Hepatocyte (in vitro differentiated cells): ENCODE data around the gene GPR142. TPM values are rescaled to one million over a fixed set of nuclear protein-coding genes. Genes with fewer than 3 reads are reported as not detected.

Experiments
- DNase-seq: peaks from one replicate; pipeline ENCODE4 v3.0.0-alpha.2; 2016; ENCODE audit warnings: low spot score
- H2AFZ ChIP-seq: fragments of 200-600 bp; sonication (generic); 2 replicates; pipeline ENCODE4 v1.6.0; 2016; ENCODE audit warnings: antibody characterized with exemption, mild to moderate bottlenecking
- H3K27ac ChIP-seq: fragments of 200-600 bp; sonication (generic); 2 replicates; pipeline ENCODE4 v1.5.1; 2016; ENCODE audit warnings: mild to moderate bottlenecking
- H3K27me3 ChIP-seq: fragments of 200-600 bp; sonication (generic); 2 replicates; pipeline ENCODE4 v1.6.1; 2016
- H3K36me3 ChIP-seq: fragments of 200-600 bp; sonication (generic); replicated peaks from 2 replicates; pipeline ENCODE4 v1.5.1; 2016; ENCODE audit warnings: low read depth; ENCODE audit not compliant: insufficient read depth
- H3K4me1 ChIP-seq: fragments of 200-600 bp; sonication (generic); 2 replicates; pipeline ENCODE4 v1.5.1; 2016; ENCODE audit warnings: mild to moderate bottlenecking, moderate library complexity; ENCODE audit not compliant: insufficient read depth
- H3K4me2 ChIP-seq: fragments of 200-600 bp; sonication (generic); 2 replicates; pipeline ENCODE4 v1.6.0; 2016
- H3K4me3 ChIP-seq: fragments of 200-600 bp; sonication (generic); 2 replicates; pipeline ENCODE4 v1.5.1; 2016; ENCODE audit warnings: mild to moderate bottlenecking
- H3K79me2 ChIP-seq: fragments of 200-600 bp; sonication (generic); 2 replicates; pipeline ENCODE4 v1.6.0; 2017; ENCODE audit warnings: mild to moderate bottlenecking
- H3K9me2 ChIP-seq: fragments of 200-600 bp; sonication (generic); replicated peaks from 2 replicates; pipeline ENCODE4 v1.6.0; 2017; ENCODE audit warnings: mild to moderate bottlenecking; ENCODE audit not compliant: insufficient read depth
- H3K9me3 ChIP-seq: fragments of 200-600 bp; sonication (generic); 2 replicates; pipeline ENCODE4 v1.5.1; 2016; ENCODE audit warnings: low read depth, mild to moderate bottlenecking
- H4K20me1 ChIP-seq: fragments of 200-600 bp; sonication (generic); 2 replicates; pipeline ENCODE4 v1.6.0; 2016; ENCODE audit warnings: mild to moderate bottlenecking; ENCODE audit not compliant: insufficient read depth, poor library complexity, severe bottlenecking
- EZH2 ChIP-seq: fragments of 200-600 bp; sonication (generic); IDR thresholded peaks from 2 replicates; pipeline ENCODE4 v1.6.1; 2016; ENCODE audit warnings: antibody characterized with exemption, mild to moderate bottlenecking, borderline replicate concordance
- EZH2phosphoT487 ChIP-seq: fragments of 200-600 bp; sonication (generic); IDR thresholded peaks from one replicate; pipeline ENCODE4 v1.6.1; 2018; ENCODE audit warnings: antibody characterized with exemption, mild to moderate bottlenecking, low read depth, moderate library complexity; ENCODE audit not compliant: unreplicated experiment, severe bottlenecking
- WGBS: methylation state at CpG from one replicate; pipeline ENCODE4 v1.1.6; 2016; ENCODE audit warnings: low lambda C conversion rate; ENCODE audit errors: missing lambda C conversion rate; 5-methylcytosine and 5-hydroxymethylcytosine counted together
- polyA plus RNA-seq: library from polyadenylated mRNA; unstranded; fragments of >200 nt; fragmentation: Nextera tagmentation; extraction: Ambion mirVana; gene quantifications from 2 replicates; pipeline ENCODE4 v1.2.1, GENCODE V29; 2016
- total RNA-seq: library from RNA; depleted of rRNA; stranded (reverse); fragments of >200 nt; gene quantifications from 2 replicates; pipeline ENCODE4 v1.2.3, GENCODE V29; 2014
- TF ChIP-seq, protein P1 (sequence below): fragments of 200-600 bp; sonication (generic); IDR thresholded peaks from 2 replicates; pipeline ENCODE4 v1.5.1; 2016; ENCODE audit warnings: antibody characterized with exemption, mild to moderate bottlenecking; ENCODE audit not compliant: poor library complexity

The GPR142 gene
- total and polyA plus RNA-seq, 2 experiments from 2014 or later, result not detected

DNA sequence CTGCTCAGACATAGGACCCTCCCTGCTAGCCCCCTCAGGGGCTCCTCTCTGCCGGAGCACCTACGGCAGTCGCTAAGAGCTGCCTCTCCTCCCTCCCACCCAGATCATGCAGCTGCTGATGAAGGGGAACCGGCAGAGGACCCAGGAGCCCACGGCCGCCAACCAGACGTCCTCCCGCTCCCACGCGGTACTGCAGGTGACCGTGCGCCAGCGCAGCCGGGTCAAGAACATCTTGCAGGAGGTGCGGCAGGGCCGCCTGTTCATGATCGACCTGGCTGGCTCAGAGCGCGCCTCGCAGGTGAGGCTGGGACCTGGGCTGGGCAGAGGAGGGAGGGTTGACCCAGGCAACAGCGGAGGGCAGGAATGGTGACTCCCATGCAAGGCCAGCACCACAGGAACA, 22.6 kb upstream of the GPR142 start:
- Histone ChIP-seq H3K9me2 (no peaks in the 10 kb centered on the region), H3K27ac (no peak overlapping the region), H2AFZ (no peak overlapping the region), H3K27me3 (peaks cover 7% of the 10 kb centered on the region), H3K4me2 (no peak overlapping the region), H3K4me3 (no peak overlapping the region), H3K9me3 (no peaks in the 10 kb centered on the region), H4K20me1 (no peaks in the 10 kb centered on the region), H3K4me1 (no peaks in the 10 kb centered on the region), H3K36me3 (no peaks in the 10 kb centered on the region), H3K79me2 (no peaks in the 10 kb centered on the region)
- TF ChIP-seq EZH2phosphoT487 (no peak), EZH2 (no peak)
- TF ChIP-seq, protein P1, sequence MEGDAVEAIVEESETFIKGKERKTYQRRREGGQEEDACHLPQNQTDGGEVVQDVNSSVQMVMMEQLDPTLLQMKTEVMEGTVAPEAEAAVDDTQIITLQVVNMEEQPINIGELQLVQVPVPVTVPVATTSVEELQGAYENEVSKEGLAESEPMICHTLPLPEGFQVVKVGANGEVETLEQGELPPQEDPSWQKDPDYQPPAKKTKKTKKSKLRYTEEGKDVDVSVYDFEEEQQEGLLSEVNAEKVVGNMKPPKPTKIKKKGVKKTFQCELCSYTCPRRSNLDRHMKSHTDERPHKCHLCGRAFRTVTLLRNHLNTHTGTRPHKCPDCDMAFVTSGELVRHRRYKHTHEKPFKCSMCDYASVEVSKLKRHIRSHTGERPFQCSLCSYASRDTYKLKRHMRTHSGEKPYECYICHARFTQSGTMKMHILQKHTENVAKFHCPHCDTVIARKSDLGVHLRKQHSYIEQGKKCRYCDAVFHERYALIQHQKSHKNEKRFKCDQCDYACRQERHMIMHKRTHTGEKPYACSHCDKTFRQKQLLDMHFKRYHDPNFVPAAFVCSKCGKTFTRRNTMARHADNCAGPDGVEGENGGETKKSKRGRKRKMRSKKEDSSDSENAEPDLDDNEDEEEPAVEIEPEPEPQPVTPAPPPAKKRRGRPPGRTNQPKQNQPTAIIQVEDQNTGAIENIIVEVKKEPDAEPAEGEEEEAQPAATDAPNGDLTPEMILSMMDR, result no peak
- DNase-seq, result no peak
- 90% methylated on average over 20 of the region's 21 CpGs for WGBS

DNA sequence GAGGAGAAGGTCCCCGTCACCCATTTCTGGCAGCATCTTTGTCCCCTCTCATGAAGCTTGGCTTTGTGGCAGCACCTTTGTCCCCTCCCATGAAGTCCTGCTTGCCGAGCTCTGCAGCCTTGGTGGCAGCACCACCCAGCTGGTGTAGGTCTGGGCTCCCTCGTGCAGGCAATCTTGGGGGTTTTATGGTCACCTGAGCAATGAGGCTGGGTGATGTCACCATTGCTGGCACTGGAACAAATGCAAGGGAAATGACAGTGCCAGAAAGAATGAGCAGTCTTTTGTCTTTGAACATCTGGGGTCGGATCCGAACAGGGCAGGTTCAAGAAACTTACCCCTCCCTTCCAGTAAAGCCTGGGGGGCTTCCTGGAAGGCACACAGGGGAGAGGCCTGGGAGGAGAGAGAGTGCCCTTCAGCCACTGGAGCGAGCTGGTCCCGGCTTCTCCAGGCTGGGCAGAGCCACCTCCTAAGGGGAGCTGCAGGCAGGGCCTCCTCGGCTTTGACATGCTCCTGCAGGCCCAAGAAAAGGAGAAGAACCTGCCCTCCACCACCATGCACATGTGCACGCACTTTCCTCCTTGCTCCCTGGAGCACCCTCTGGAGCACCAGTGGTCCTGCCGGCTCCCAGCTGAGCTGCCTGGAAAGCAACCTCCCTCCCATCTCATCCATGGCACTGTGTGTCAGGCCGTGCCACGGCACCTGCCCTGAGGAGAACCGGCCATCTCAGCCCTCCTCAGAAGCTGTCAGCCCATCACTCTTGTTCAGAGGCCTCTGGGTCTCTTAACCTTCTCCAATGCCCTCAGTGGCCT, 21.7 kb upstream of the GPR142 start:
- TF ChIP-seq EZH2 (no peak), EZH2phosphoT487 (no peak)
- TF ChIP-seq, protein P1, result no peak
- no peaks in the 10 kb centered on the region for H3K79me2 ChIP-seq
- H3K4me2 ChIP-seq, result no peak overlapping the region
- no peaks in the 10 kb centered on the region for H3K4me1 ChIP-seq
- H2AFZ ChIP-seq, result no peak overlapping the region
- DNase-seq, result no peak
- no peaks in the 10 kb centered on the region for H3K9me3 ChIP-seq
- no peak overlapping the region for H3K4me3 ChIP-seq
- H3K36me3 ChIP-seq, result no peaks in the 10 kb centered on the region
- no peaks in the 10 kb centered on the region for H4K20me1 ChIP-seq
- H3K9me2 ChIP-seq, result no peaks in the 10 kb centered on the region
- H3K27ac ChIP-seq, result no peak overlapping the region
- peaks cover 15% of the 10 kb centered on the region for H3K27me3 ChIP-seq
- 81% methylated on average over 13 of the region's 13 CpGs for WGBS

DNA sequence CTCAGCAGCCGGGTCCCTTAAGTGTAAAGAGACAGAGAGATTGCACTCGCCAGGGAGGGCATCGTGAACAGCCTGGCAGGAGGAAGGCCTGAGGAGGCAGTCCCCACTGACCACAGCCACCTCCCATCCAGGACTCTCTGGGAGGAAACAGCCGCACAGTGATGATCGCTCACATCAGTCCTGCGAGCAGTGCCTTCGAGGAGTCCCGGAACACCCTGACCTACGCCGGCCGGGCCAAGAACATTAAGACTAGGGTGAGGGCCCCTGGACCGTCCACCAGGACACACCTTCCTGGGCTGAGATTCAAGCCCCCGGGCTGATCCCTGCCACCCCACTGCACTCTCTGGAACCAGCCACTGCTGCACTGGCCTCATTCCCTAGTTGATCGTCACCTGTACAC, 19.7 kb upstream of the GPR142 start:
- no peaks in the 10 kb centered on the region for H3K36me3 ChIP-seq
- H3K4me3 ChIP-seq, result no peak overlapping the region
- H2AFZ ChIP-seq, result no peak overlapping the region
- H3K27ac ChIP-seq, result no peak overlapping the region
- peaks cover 34% of the 10 kb centered on the region for H3K27me3 ChIP-seq
- no peaks in the 10 kb centered on the region for H3K4me1 ChIP-seq
- no peaks in the 10 kb centered on the region for H3K9me2 ChIP-seq
- TF ChIP-seq, protein P1, result no peak
- no peak for TF ChIP-seq EZH2phosphoT487
- TF ChIP-seq EZH2, result no peak
- H3K79me2 ChIP-seq, result no peaks in the 10 kb centered on the region
- no peak overlapping the region for H3K4me2 ChIP-seq
- no peaks in the 10 kb centered on the region for H4K20me1 ChIP-seq
- H3K9me3 ChIP-seq, result no peaks in the 10 kb centered on the region
- WGBS, result 85% methylated on average over 14 of the region's 14 CpGs
- DNase-seq, result no peak
